SW480 (cell line): ENCODE measurements around the gene ABCA5.
"Not testable (repeated sequence)": the region's sequence is repeated elsewhere in the genome, so short reads cannot be mapped to it uniquely, and the experiment has no call there.

Experiments
- DNase-seq: peaks from one replicate; pipeline ENCODE4 v3.0.0-alpha.2; 2016; ENCODE audit warnings: low spot score

ABCA5 gene

DNA sequence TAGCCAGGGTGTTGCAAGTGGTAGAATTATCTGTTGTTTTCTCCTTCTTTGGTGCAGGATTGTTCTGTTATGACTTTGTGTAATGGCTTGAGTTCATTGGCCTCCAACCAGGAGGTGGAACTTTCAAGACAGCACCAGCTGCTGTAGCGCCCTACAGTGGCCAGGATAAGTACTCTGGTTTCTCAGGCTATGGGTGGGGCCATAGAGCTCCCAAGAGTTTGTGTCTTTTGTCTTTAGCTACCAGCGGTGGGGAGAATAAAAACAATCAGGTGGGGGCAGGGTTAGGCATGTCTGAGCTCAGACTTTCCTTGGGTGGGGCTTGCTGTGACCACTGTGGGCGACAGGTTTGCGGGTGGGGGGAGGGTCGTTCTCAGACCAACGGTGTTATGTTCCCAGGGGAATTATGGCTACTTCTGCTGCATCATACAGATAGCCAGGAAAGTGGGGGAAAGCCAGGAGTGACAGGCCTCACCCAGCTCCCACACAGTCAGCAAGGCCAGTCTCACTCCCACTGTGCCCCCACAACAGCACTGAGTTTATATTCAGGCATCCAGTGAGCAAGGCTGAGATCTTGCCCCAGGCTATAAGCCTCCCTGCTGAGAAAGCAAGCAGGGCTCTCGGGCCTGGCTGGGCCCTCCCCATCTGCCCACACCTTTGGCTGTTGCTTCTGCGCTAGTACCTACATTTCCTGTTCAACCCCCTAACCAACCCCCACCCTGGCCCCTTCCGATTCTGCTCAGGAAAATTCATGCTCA, 113.7 kb downstream of the ABCA5 start:
- no peak for DNase-seq

DNA sequence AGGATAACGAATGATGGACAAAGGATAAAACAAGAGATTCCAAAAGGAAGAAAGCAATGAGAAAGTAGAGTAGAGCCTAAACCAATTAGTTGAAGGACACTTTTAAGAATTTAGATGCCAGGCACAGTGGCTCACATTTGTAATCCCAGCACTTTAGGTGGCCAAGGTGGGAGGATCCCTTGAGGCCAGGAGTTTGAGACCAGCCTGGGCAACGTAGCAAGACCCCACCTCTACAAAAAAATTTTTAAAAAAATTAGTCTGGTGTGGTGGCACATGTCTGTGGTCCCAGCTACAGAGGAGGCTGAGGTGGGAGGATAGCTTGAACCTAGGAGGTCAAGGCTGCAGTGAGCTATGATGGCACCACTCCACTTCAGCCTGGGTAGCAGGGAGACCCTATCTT, 118.3 kb downstream of the ABCA5 start:
- no peak for DNase-seq

GRCh38 chr17:69207151-69207550, 119.8 kb downstream of the ABCA5 start:
- DNase-seq = no peak

DNA sequence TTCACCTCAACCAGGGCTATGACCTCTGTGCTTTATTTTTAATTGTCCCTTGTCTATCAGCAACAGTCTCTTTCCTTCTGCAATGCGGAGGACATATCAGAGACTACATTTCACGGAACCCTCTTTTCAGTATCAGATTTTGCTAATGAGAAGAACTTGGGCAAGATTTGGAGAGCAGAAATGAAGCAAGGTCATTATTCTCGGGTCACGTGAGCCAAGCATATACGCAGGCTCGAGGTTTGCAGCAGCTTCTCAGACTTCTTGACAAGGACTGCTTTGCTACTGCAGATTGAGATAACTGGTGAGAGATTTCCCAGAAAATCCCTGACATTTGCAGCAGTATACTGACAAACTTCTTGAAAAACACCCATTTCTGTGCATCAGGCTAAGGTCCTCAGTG, 128.7 kb downstream of the ABCA5 start:
- no peak for DNase-seq

DNA sequence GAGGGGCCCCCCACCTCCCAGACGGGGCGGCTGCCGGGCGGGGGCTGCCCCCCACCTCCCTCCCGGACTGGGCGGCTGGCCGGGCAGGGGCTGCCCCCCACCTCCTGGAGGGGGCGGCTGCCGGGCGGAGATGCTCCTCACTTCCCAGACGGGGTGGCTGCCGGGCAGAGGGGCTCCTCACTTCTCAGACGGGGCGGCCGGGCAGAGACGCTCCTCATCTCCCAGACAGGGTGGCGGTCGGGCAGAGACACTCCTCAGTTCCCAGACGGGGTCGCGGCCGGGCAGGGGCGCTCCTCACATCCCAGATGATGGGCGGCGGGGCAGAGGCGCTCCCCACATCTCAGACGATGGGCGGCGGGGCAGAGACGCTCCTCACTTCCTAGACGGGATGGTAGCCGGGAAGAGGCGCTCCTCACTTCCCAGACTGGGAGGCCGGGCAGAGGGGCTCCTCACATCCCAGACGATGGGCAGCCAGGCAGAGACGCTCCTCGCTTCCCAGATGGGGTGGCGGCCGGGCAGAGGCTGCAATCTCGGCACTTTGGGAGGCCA, 130.8 kb downstream of the ABCA5 start:
- DNase-seq = not testable (repeated sequence)
